MM.1S (cell line): ENCODE data around the gene CFAP69.

ENCODE experiments used
- CTCF ChIP-seq: fragments of 300-600 bp; sonication (generic); IDR thresholded peaks from 2 replicates; pipeline ENCODE4 v1.5.1; 2016; ENCODE audit warnings: antibody characterized with exemption, low read length, mixed read lengths
- EZH2phosphoT487 ChIP-seq: fragments of 300-600 bp; sonication (generic); IDR thresholded peaks from 2 replicates; pipeline ENCODE4 v1.6.1; 2018; ENCODE audit warnings: antibody characterized with exemption, low read length

DNA sequence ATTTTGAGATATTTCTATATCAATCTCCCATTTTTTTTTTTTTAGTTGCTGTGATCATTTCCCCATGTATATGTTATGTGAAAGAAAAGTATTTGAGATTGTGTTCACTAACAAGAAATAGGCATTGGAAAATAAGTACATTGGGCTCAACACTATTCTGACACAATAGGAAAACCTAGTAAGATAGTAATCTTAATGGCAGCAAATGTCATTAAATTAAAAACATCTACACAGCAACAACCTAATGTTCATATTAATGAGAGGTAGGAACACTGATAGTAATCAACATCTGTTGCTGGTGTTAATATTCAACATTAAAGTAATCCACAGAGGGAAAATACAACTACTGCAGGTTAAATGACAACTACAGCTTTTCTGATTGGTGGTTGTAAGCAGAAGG lies 100.0 kb downstream of the CFAP69 start:
- TF ChIP-seq EZH2phosphoT487 (no peak), CTCF (no peak)
